Mesothelial cell of epicardium (in vitro differentiated cells): ENCODE results near the gene NEK8. TPM values are rescaled to one million over a fixed set of nuclear protein-coding genes. Genes with fewer than 3 reads are reported as not detected.

Experiments
- DNase-seq, 2 experiments: peaks; one replicate each; pipeline ENCODE4 v3.0.0; 2021; ENCODE audit warnings: low spot score in 2 of 2; ENCODE audit not compliant: unreplicated experiment in 2 of 2
- H3K27ac Mint-ChIP-seq: 2 replicates; pipeline ENCODE4 v1.8.0; 2021; ENCODE audit warnings: mixed read lengths
- H3K27me3 Mint-ChIP-seq: 2 replicates; pipeline ENCODE4 v1.8.0; 2021; ENCODE audit warnings: low read depth, mixed read lengths
- H3K36me3 Mint-ChIP-seq: 2 replicates; pipeline ENCODE4 v1.8.0; 2021; ENCODE audit warnings: mixed read lengths
- H3K4me1 Mint-ChIP-seq: 2 replicates; pipeline ENCODE4 v1.8.0; 2021; ENCODE audit warnings: mixed read lengths
- H3K4me3 Mint-ChIP-seq: 2 replicates; pipeline ENCODE4 v1.8.0; 2021; ENCODE audit warnings: mild to moderate bottlenecking, moderate library complexity, mixed read lengths
- H3K9me3 Mint-ChIP-seq: 2 replicates; pipeline ENCODE4 v1.8.0; 2021; ENCODE audit warnings: mixed read lengths
- CTCF ChIP-seq: fragments of 200-600 bp; sonication (generic); IDR thresholded peaks from one replicate; pipeline ENCODE4 v1.5.0; 2021; ENCODE audit warnings: antibody characterized with exemption; ENCODE audit not compliant: unreplicated experiment
- total RNA-seq: library from RNA; stranded (reverse); gene quantifications from 3 replicates; pipeline ENCODE4 v1.2.1, GENCODE V29; 2021

Gene NEK8
- total RNA-seq, 1 donor from 2014 or later = 7.6 TPM

- Mint-ChIP-seq H3K27ac (no peak overlapping the region), H3K27me3 (no peaks in the 10 kb centered on the region), H3K36me3 (peaks cover 58% of the 10 kb centered on the region), H3K4me3 (no peak overlapping the region), H3K4me1 (no peaks in the 10 kb centered on the region), H3K9me3 (peaks cover 4% of the 10 kb centered on the region)
- no peak for TF ChIP-seq CTCF
- no peak for DNase-seq
Measured at GRCh38 chr17:28688481-28688880, 40.1 kb upstream of the NEK8 start.

DNA sequence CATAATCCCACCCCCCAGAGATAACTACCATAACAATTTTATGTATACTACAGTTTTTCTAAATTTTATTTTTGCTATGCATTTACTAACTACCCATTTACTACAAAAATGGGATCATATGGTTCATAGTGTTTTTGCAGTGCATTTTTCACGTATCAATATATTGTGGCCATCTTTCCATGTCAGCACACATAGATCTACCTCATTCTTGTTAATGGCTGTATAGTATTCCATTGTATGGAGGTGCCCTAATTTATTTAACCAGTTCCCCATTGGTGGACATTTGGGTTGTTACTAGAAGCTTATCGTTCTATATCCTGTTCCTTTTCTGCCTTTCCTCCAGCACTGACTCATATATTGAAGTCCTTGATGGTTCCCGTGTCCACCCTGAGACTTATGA lies 39.6 kb upstream of the NEK8 start:
- H3K9me3 Mint-ChIP-seq = peaks cover 4% of the 10 kb centered on the region
- H3K27me3 Mint-ChIP-seq = no peaks in the 10 kb centered on the region
- no peak for TF ChIP-seq CTCF
- no peak overlapping the region for H3K4me3 Mint-ChIP-seq
- no peaks in the 10 kb centered on the region for H3K4me1 Mint-ChIP-seq
- DNase-seq = no peak
- H3K36me3 Mint-ChIP-seq = peaks cover 60% of the 10 kb centered on the region
- no peak overlapping the region for H3K27ac Mint-ChIP-seq

GRCh38 chr17:28693869-28694268 lies 34.7 kb upstream of the NEK8 start:
- Mint-ChIP-seq H3K9me3 (no peaks in the 10 kb centered on the region), H3K36me3 (peaks cover 48% of the 10 kb centered on the region), H3K27ac (no peak overlapping the region), H3K4me3 (no peak overlapping the region), H3K4me1 (no peaks in the 10 kb centered on the region), H3K27me3 (no peaks in the 10 kb centered on the region)
- TF ChIP-seq CTCF = no peak
- DNase-seq = no peak

- no peak overlapping the region for H3K27ac Mint-ChIP-seq
- no peak overlapping the region for H3K4me3 Mint-ChIP-seq
- H3K9me3 Mint-ChIP-seq = no peaks in the 10 kb centered on the region
- no peaks in the 10 kb centered on the region for H3K27me3 Mint-ChIP-seq
- H3K36me3 Mint-ChIP-seq = peaks cover 50% of the 10 kb centered on the region
- no peaks in the 10 kb centered on the region for H3K4me1 Mint-ChIP-seq
- no peak for TF ChIP-seq CTCF
- DNase-seq = no peak
Measured at GRCh38 chr17:28698253-28698941, 30.2 kb upstream of the NEK8 start.

- H3K9me3 Mint-ChIP-seq = no peaks in the 10 kb centered on the region
- no peak overlapping the region for H3K4me3 Mint-ChIP-seq
- TF ChIP-seq CTCF = no peak
- H3K27me3 Mint-ChIP-seq = no peaks in the 10 kb centered on the region
- H3K4me1 Mint-ChIP-seq = no peaks in the 10 kb centered on the region
- H3K27ac Mint-ChIP-seq = no peak overlapping the region
- DNase-seq = no peak
- H3K36me3 Mint-ChIP-seq = peaks cover 42% of the 10 kb centered on the region
Measured at GRCh38 chr17:28700278-28700677, 28.3 kb upstream of the NEK8 start.
